Dermis blood vessel endothelial cell (primary cell): Measurements from ENCODE around the gene TSHR. TPM values are rescaled to one million over a fixed set of nuclear protein-coding genes. Genes with fewer than 3 reads are reported as not detected.
"Not testable (repeated sequence)": the region's sequence is repeated elsewhere in the genome, so short reads cannot be mapped to it uniquely, and the experiment has no call there.

ENCODE experiments used
- DNase-seq: peaks from one replicate; pipeline ENCODE4 v3.0.0; 2010
- total RNA-seq: library from RNA; depleted of rRNA; stranded (reverse); fragments of >200 nt; gene quantifications from 2 replicates; pipeline ENCODE4 v1.2.3, GENCODE V29; 2014

TSHR gene
- total RNA-seq, 1 donor from 2014 or later, result not detected

- DNase-seq, result no peak
Observed at GRCh38 chr14:81091139-81091538, 135.7 kb downstream of the TSHR start.

GRCh38 chr14:81091660-81092059 is 136.2 kb downstream of the TSHR start:
- no peak for DNase-seq

GRCh38 chr14:81093651-81094050 is 138.2 kb downstream of the TSHR start:
- DNase-seq, result no peak

GRCh38 chr14:81095539-81095938 is 140.1 kb downstream of the TSHR start:
- no peak for DNase-seq

GRCh38 chr14:81096656-81097055 is 141.2 kb downstream of the TSHR start:
- no peak for DNase-seq

- no peak for DNase-seq
Observed at GRCh38 chr14:81102217-81102616, 146.8 kb downstream of the TSHR start.

GRCh38 chr14:81103443-81103842 is 148.0 kb downstream of the TSHR start:
- DNase-seq, result no peak

GRCh38 chr14:81105378-81105777 is 150.0 kb downstream of the TSHR start:
- no peak for DNase-seq

GRCh38 chr14:81105961-81106360 is 150.5 kb downstream of the TSHR start:
- no peak for DNase-seq

GRCh38 chr14:81110186-81110585 is 154.8 kb downstream of the TSHR start:
- DNase-seq, result no peak

- no peak for DNase-seq
Observed at GRCh38 chr14:81113176-81113575, 157.8 kb downstream of the TSHR start.

- DNase-seq, result not testable (repeated sequence)
Observed at GRCh38 chr14:81113945-81114820, 158.8 kb downstream of the TSHR start.

- DNase-seq, result no peak
Observed at GRCh38 chr14:81120501-81120900, 165.1 kb downstream of the TSHR start.

- no peak for DNase-seq
Observed at GRCh38 chr14:81122326-81122725, 166.9 kb downstream of the TSHR start.

GRCh38 chr14:81123811-81124210 is 168.4 kb downstream of the TSHR start:
- DNase-seq, result no peak

- no peak for DNase-seq
Observed at GRCh38 chr14:81125536-81125935, 170.1 kb downstream of the TSHR start.

GRCh38 chr14:81127785-81128184 is 172.4 kb downstream of the TSHR start:
- no peak for DNase-seq

GRCh38 chr14:81129242-81129641 is 173.8 kb downstream of the TSHR start:
- no peak for DNase-seq

GRCh38 chr14:81132468-81132867 is 177.0 kb downstream of the TSHR start:
- DNase-seq, result no peak

- DNase-seq, result no peak
Observed at GRCh38 chr14:81133400-81133799, 178.0 kb downstream of the TSHR start.

- no peak for DNase-seq
Observed at GRCh38 chr14:81137316-81137715, 181.9 kb downstream of the TSHR start.

- no peak for DNase-seq
Observed at GRCh38 chr14:81138429-81138828, 183.0 kb downstream of the TSHR start.

- no peak for DNase-seq
Observed at GRCh38 chr14:81141426-81141825, 186.0 kb downstream of the TSHR start.

GRCh38 chr14:81143793-81144192 is 188.4 kb downstream of the TSHR start:
- no peak for DNase-seq
